Fibroblast of skin of abdomen (primary cell): Measurements from ENCODE around the gene CAMK4.

Experiments used
- DNase-seq: peaks from one replicate; pipeline ENCODE4 v3.0.0-alpha.2; 2013

The CAMK4 gene

DNA sequence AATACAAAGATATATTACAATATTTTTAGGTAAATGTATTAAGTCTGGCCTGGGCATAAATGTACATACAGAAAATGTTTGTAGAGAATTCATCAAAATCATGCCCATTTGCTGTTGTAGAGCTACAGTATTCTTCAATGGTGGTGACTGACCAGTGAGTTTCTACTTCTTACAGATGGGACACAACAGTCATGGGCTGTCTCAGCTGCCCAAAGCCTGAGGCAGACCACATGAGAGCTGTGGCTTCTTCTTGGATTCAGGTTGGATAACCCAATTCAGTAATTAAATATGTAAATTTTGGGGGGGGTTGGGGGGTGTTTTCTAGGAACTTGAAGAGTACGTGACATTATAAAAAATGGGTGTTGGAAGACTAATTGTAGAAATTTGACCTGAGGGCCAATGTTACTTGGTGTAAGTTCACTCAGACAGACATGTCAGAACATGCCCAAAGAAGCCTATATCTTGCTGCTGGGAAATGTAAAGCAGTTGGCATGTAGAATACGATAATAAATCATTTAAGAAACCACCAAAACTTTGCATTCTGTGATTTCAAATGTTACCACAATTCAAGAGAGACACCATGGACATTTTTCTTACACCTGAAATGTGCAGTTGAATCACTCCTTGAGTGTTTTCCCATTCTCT is 270.3 kb downstream of the CAMK4 start:
- DNase-seq = peak; percentile 45

DNA sequence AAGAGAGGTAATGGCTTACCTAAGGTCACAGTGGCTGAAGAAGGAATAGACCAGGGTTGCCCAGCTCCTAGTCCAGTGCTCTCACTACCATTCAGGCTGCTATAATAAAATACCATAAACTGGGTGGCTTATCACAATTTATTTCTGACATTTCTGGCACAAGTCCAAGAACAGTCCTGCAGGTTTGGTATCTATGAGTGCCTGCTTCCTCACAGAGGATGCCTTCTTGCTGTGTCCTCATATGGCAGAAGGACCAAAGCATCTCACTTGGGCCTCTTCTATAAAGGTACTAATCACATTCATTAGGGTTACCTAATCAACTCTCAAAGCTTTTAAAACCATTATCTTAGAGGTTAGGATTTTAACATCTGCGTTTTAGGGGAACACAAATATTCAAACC is 271.0 kb downstream of the CAMK4 start:
- no peak for DNase-seq

DNA sequence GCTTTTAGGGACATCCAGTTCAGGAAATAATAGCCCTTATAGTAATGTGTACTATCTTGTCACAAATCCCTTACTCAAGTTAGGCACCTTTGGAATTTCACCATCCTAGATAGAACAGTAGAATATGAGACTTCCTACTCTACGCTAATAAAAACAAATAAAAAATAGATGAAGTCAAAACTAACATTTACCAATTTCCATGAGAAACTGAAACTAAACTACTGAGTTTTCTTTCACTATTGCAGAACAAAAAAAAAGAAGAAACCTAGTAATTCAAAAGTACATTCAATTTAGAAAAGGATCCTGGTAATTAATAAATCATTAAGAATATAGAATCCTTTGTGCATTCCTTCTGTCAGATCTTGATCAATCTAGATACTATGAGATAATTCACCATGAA is 274.2 kb downstream of the CAMK4 start:
- no peak for DNase-seq

DNA sequence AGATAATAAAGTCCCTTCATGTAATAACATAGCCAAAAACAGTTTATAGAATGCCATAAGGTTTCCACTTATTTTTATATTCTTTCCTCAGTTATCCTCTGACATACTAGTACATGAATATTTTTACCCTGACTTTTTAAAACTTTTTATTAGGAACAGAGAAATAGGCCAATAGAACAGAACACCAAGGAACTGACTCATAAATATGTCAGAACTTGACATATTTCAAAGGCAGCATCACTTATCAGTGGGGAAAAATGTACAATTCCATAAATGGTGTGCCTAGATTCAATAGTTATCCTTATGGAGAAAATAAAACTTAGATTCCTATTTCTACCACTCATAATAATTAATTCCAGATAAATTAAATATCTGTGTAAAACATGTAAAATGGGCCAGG is 278.8 kb downstream of the CAMK4 start:
- peak; percentile 73 for DNase-seq

DNA sequence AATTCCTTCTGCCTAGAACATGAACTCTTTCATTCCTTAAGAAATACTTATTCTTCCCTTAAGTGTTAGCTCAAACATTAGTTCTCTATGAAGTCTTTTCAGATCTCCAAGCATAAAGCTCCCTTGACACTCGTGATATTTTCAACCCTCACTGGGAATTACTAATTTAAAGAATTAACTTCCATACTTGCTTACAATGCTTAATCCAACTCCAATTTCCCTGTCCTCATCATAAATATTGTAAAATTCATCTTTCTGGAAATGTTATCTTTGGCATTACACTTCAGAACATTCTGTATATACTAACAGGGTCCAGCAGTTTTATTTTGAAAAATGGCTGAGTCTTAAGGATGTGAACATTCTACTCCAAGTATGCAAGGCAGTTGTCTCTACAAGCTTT is 280.9 kb downstream of the CAMK4 start:
- no peak for DNase-seq

DNA sequence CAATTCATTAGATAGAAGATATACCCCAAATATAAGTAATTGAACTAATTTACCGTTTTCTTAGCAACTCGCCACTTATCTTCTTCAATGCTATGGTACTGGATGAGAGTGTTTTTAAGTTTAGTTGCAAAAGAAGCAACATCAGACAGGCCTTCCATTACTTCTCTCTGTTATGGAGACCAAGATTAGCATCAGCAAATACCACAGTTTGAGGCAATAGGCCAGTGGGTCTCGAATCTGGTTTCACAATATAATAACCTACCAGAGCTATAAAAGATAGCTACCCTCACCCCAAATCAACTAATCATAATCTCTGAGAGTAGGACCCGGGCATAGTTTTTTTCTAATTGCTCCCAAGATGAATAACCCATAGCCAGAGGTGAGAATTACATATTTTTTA is 283.1 kb downstream of the CAMK4 start:
- no peak for DNase-seq

DNA sequence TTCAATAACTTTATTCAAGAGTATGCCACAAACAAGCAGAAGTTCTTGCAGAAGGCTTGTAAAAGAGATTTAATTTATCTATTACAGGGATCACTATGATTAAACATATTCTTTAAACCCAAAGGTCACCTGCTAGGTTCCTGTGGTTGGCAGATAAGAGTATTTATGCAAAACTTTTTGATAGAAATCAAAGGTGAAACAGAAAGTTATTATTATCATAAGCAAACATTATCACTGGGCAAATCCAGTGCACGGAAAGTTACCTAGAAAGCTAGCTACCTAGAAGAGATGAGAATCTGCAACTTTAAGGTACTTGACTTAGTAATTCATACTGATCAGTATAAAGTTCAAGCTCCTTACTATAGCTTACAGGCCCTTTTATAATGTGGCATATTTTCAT is 284.9 kb downstream of the CAMK4 start:
- DNase-seq = no peak

DNA sequence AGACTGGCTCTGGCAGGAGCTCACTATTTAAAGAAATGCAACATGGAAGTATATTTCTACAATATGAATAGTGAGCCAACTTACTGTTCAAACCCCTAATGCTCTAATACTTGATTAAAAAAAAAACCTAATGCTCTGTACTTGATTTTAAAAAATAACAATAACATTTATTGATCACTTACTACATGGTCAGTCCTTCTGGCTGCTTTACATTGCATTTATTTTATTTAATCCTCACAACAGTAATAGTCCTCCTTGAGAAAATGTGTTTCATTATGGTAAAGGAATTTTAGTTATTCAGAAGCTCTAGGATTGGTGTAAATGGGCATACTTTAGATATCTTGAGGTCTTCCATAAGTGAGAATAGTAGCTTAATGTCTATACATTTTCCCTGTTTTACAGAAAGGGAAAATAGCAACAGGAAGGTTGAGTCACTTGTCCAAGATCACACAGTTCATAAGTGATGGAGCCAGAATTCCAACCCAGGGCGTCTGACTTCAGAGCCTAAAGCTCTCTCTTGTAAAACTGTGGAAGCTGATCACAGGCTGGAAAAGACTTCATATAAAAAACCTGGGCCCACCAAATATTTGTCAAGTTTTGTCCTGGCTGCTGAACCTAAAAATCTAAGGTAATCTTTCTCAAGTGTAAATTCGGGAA is 287.1 kb downstream of the CAMK4 start:
- DNase-seq = peak; percentile 61

DNA sequence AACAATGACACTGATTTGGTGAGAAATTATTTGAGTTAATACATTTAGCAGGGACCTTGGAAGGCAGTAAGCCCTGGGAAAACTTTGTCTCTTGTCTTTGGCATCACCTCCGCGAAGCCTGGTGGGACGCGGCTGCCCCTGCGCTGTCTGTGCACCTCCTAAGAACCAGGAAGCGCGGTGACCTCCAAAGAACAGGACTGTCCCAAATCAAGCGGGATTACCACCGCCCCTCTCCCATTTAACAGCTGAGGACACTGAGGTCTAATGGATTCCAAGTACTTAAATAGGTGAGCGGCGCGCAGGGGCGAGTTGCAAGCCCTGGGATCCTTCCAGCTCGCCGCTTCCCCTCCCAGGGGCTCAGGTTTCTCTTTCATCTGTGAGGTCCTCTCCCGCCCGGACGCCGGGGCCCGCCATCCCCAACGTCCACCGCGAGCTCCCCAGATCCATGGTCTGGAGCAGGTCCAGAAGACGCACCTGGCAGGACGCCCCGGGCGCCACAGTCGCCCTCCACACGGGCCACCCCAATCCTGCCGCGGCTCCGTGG is 287.7 kb downstream of the CAMK4 start:
- DNase-seq = peak; percentile 35

DNA sequence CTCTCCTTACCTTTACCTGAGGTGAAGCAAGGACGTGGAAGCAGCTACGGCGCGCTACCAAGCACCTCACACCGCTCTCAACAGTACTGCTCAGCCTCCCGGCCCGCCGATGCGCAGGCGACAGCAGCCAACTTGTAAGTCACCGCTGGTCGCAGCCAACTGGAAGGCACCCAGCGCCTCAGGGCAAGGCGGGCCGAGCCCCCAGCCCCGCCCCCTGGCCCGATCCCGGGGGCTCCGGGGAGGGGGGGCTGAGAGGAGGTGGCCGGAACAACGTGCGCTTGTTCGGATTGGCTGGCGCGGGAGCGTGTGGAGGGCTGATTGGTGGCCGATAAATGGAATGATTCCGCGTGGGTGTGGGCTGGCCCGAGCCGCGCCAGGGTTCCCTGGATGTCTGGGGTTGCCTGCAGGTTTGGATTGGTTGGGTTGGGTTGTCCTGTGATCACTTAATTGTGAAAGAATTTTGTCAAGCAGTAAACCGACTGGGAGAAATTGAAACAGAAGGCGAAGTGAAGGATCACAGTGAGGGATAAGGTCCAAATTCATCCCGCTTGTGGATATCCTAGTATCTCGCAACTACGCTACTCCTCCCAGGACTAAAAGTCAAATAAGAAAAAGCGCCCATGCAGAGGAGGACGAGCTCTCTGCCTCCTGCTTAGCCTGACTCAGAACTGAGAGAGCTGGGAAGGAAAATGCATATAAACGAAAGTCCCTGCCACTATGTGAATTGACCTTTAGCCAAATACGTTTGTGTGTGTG is 288.4 kb downstream of the CAMK4 start, which contains the start of gene STARD4:
TSS of gene STARD4 (minus strand) at position 161 of the 756 bp plus-strand sequence. CDS start 5,102 bp downstream, outside the sequence.
- DNase-seq = peak; percentile 98

DNA sequence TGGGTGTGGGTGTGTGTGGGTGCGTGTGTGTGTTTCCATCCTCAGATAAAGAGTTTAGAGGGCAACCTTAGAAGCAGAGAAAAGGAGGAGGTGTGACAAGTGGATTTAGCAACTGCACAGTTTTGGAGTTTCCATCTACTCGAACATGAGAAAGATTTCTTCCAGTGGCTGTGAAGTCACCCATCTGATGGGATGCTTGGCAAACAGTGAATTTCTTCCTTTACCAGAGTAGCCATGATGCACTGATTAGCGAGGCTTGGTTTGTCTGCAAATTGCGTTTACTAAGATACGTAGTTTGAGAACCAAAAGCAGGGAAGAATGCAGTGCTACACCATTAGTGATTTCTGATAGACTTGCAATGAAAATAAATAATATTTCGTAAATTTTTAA is 288.9 kb downstream of the CAMK4 start:
- DNase-seq = no peak

DNA sequence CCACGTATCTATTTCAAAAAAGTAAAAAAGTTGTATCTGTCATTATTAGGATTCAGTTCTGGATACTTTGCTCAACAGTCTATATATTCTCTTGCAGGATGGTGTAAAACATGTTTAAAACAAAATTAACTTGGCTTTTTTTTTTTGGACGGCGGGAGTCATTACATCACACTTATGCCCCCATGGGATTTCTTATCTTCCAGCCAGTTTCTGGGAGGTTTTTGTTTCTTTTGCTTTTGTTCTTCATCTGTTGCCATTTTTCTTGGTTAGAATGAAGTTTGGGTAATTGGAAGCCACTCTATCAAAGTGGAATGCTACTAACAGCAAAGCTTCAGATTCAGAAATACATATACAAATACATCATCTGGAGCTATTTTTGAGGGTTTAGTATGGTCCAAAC is 289.9 kb downstream of the CAMK4 start:
- no peak for DNase-seq

DNA sequence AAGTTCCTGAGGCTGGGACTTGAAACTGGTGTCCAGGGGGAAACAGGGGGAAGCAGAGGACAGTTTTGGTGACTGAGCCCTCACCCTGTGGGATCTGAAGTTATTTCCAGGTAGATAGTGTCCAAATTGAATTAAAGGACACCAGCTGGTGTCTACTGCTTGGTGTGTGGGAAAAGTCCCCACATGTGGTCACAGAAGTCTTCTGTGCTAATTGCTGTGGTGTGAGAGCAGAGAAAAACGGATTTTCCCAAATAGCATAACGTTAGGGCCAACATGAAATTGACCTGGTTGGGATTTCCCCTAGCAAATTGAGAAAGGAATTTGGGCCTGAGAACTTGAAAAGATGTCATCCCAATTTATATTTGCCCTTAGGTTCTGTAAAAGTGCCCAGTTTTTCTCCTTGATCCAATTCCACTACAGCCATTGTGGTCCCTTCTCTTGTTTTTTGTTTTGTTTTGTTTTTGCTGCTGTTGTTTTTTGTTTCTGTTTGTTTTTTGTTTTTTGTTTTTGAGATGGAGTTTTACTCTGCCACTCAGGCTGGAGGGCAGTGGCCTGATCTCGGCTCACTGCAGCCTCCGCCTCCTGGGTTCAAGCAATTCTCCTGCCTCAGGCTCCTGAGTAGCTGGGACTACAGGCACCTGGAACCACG is 293.8 kb downstream of the CAMK4 start:
- DNase-seq = no peak

DNA sequence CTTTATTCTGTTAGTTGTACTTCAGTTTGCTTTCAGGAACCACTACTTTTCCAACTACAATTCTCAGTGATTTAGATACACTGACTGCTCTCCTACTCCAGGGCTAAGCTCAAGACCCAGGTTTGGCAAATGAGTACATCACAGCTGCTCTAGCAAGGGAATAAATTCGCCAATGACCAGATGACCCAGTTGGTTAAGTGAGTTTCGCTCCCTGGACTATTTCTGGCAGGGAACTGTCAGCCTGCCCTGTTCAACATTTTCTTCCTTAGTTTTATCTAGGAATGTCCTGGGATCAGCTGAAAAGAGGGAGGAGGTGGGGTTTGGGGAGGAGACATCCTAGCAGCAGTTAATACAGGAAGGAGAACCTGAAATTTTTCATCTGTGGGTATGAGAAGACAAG is 294.6 kb downstream of the CAMK4 start:
- no peak for DNase-seq

DNA sequence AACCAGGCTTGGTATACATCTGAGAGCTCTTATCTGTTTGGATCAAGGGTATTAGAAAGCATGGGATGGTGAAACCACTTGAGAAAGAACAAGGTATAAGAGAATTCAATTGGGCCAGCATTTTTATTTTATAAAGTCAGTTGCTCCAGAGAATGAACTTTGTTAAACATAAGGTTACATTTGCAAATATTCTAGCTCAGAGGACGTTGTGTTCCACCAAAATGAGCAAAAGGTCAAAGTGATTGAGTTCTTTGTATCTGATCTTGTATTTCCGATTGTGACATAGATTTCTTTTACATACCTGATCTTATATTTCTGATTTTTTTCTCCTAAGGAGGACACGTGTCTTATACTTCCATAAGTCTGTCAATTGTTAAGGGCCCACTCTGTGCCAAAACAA is 296.7 kb downstream of the CAMK4 start:
- DNase-seq = no peak

DNA sequence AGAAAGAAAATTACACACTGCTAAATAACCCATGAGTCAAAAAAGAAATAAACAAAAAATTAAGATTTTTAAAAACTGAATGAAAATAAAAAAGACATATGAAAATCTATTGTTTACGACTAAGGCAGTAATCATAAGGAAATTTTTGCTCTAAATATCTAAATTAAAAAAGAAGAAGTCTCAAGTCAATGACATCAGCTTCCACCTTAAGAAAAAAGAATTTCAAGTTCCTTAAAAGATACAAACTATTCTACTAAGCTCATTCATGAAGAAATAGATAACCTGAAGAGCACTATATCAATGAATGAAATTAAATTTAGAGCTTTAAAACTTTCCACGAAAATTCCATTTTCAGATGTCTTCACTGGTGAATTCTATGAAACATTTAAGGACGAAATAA is 303.9 kb downstream of the CAMK4 start:
- DNase-seq = no peak

DNA sequence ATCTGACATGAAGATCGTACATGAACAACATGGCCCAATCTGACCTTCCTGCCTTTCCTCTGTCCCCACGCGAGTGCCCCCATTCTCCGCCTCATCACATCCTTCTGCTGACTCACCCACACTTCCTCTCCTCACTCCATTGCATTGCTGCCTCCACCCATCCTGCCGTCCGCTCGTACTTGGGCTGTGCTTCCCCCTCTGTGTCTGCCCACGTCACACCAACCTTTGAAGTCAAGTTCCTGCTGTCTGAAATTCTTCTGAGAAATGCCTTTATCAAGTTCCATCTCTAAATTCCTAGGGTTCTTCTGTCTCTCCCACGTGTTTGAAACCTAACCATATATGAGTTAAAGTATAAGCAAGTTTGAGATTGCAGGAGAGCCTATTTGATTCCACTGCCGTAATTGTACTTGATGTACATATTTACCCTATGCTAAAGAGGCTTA is 306.1 kb downstream of the CAMK4 start:
- peak; percentile 82 for DNase-seq

DNA sequence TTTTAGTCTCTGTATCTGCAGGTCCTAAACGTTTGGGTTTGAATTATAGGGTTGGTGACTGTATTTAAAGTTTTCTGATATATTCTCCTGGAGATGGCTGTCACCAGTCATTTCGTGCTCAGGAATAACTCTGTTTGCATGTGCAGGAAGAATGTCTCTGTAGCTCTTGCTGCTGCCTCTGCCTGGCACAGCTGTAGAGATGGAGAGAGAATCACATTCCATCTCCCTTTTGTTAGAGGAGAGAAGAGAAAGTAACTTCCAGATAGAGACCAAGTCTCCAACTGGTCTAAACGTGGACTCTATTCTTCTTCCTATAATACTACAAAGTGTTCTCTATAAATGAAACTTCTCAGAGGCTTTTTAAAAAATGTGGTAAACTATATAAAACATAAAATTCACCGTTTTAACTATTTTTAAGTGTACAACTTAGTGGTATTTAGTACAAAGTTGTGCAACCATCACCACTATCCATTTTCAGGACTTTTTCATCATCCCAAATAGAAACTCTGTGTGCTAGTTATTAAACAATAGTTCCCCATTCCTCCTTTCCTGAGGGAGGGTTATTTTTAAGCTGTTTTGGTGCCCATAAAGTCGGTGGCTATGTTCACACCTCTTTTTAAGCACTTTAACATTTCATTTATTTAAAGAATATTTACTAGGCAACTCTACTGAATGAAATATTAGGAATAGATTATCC is 308.9 kb downstream of the CAMK4 start:
- no peak for DNase-seq

DNA sequence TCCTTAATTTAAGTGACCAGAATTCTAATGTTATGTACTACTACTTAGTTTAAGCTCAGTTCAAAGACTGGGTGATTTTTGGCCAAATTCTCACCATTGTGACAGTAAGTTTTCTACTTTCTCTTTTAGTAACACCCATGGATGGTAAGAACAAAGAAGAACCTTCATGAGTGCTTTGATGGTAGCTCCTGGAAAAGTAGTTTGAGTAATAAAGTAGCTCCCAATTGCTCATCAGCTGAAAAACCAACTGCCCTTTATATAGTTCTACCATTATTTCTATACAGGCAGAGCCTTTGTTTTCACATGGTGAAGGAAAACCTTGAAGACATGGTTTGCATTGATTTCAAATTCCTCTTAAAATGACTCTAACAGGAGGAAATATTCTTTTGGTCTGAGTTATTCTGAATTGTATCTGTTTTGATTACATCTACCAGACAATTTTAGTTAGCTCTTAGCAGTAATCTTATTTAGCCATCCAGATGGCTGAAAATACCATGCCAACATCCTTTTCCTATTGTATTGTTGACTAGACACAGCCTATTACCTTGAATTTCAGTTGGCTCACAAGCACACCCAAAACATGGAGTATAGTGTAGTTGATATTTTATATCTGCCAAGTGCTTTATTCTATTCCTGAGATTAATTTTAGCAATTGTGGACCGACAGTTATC is 311.8 kb downstream of the CAMK4 start:
- no peak for DNase-seq

DNA sequence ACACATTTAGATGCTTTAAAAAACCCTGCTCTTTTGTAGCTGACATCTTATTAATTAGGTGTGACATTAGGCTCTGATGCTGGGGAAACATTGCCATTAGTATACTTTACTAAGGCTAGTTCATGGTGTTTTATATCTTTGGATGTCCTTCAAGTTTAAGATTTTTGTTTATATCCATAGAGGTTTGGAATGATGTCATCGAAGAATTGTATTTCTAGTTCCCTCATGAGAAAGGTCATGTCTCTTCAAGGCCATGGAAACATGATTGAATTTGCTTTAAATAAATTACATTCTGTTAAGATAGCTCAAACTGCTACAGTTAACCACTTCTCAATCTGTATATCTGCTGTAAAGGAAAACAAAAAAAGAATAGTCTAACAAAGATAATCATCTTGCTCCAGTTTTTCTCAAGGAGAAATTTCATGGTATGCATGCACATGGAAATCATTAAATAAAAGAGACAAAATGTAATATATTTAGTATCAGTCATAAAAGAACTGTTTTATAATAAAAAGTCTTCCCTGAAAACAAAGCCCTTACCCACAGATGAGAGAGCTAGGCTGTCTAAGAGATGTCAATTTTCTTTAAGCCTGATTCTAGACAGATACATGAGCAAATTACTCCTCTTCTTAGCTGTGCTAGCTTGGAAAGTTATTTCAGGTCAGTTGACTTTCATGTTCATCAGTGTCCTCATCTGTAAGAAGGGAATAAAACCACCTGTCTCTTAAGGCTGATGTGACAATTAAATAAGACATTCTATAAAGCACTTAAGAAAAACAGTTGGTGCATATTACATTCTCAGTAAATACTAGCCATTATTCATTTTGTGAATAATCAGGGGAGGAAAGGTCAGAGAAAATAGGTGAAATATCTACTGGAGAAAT is 313.2 kb downstream of the CAMK4 start:
- DNase-seq = no peak
